Activated CD4-positive, CD25-positive, alpha-beta regulatory T cell treated with anti-CD3 and anti-CD28 coated beads, Interleukin-2, amount 50 U/mL, for 16 hours (primary cell): ENCODE measurements around the gene CCDC112.

Source experiments
- DNase-seq: peaks from one replicate; pipeline ENCODE4 v3.0.0-alpha.2; 2020; ENCODE audit warnings: low read depth, low spot score

CCDC112 gene

DNA sequence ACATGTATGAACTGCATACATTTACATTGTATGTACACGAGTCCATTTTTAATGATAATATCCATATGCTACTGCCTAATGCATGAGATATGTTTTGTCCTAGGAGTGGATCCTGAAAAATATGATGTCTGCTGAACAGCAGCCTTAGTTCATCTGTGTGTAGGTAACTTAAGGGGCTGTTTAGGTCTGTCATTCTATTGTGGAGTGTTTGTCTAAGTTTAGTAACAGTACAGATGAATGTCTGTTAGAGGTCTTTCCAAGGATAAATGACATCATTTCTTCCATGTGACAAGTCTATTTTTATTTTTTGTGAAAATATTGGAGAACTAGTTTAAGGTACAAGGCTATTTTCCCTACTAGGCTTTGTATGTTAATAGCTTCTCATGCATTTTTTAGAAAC, 22.6 kb upstream of the CCDC112 start:
- no peak for DNase-seq

DNA sequence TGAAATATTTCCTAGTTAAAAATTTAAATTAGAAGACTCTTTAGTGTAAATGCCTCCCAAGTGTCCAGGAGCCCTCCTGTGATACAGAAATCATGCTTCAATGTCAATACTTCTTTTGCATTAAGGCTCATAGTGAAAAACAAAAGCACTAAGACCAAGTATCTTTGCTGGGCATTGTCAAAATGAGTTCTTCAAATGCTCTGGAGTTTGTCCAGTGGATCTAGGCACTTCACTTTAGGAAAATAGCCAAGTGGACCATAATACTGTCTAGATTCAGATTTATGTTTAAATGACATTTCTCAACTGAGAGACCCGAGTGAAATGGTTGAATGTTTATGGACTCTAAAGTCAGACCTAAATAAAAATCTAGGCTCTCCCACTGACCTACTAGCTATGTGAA, 21.3 kb upstream of the CCDC112 start:
- no peak for DNase-seq

DNA sequence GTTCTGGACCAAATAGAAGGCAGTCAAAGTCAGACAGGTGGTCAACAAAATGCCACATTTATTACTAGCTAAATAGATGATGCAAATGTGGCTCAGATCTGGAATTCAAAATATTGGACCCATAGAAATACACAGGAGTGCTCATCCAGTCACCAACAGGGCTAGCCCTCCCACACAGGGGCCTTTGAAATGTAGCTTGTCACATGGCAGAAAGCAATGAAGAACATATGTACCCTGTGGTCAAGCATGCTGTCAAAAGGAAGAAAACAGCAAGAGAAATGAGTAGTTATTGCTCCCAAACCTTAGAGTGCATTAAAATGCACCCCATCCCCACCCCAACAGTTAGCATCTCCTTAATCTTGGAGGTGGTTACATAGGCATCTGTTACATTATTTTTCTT, 20.9 kb upstream of the CCDC112 start:
- no peak for DNase-seq

DNA sequence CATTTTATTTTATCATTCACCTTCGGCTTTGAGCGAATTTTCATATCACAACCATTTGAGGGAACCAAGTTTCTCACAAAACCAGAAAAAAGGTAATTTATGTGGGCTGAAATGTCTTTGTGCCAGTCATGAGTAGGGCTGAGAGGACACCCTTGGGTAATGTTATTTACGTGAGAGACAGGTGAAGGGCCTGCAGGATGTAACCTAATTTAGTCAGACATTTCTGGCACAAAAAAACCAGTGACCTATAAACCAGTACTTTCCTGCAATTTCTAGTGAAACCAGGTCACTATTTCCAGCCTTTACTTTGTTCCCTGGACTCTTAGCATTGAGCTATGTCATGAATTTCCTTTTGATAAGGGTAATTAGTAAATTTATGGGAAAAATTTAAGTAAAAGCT, 17.2 kb upstream of the CCDC112 start:
- DNase-seq, result no peak

DNA sequence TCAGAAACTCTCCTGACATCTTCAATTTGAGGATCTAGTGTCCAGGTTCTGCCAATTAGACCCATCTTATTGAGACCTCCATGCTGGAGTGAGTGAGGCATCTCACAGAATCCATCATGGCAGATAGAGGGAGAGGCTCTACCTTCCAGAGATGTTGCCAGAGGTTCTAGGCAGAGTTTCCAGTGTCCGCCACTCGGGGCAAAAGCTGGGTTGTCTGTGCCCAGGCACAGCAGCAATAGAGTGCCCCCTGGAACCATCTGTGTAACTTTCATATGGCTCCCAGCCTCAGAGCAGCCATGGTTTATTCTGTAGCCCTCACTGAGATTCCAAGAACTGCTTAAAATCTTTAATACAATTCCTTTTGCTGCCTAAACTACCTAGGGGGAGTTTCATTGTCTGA, 16.6 kb upstream of the CCDC112 start:
- no peak for DNase-seq

DNA sequence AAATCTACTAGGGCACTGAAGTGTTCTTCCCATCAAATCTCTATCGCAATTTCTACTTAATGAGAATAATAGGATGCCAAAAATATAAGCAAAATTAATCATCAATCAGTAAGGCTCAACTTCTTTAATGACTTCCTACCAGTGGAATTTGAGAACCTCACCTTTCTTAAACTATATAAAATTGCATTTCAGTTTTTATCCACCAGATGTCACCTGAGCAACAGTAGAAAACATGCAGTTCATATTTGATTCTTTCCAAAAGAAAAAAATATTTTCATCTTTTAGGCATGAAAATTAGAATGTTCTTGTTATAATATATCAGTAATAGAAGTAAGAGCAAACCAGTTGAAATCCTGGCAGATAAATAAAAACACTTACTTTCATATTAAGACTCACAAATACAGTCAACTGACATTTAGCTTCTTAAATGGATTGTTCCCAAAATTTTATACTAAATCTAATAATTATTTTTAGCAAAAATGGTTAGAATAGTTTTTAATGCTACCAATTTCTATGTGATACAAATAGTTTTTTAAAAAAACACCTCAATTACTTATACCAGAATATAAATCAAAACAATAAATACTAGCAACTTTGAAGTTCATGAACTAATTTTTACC, 13.4 kb upstream of the CCDC112 start:
- DNase-seq, result no peak

DNA sequence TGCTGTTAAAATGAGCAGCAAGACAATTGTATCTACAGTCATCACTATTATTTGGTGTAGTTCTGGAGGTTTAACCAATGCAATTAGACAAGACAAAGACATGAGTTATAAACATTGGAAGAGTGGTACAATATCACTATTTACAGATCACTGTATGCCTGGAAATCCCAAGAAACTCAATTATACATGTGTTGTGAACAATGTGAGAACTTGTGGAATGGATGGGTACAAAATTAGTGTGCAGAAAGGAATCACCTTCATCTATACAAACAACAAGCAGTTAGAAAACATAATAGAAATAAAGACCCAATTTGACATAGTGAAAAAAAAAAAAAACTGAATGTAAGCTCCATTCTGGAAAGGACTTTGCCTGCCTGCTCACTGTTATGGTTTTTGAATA, 12.4 kb upstream of the CCDC112 start:
- DNase-seq, result no peak

DNA sequence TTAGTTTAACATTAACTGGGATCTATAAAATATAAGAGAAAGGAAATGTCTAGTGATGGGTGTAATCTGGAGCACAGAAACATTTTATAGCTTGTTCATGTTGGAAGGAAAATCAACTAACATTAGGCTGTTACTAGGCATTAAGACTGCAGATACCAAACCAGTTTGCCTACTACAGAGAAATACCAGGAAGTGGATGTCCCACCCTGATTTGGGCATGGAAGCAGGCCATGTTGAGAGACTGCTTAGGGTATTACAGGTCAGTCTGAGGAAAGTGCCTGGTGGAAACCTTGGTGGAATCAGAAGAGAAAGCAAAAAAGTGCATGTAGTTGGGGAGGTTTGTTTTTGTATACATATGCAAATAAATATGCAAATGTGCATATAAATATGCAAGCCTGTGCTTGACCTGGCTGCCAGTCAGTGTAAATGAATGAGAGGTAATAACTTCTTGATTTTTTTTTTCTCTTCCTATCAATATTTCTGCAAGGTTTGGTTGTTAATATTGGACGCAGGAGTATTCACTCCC, 9.6 kb upstream of the CCDC112 start:
- no peak for DNase-seq

DNA sequence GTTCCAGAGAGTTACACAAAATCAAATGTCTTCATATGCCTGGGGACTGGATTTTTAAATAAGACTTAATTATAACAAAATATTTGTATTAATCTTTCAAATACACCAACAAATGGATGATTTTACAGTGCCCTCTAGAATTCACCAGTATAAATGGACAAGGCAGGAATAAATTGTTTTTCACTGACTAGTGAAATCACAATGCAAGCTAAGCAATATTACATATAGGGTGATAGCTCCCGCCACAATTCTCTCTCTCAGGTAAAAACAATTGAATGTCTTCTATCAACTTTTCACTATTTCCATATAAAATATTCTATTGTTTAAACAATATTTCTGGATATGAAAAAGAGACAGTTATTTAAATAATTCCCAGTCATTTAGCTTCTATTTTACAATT, 8.0 kb upstream of the CCDC112 start:
- DNase-seq, result no peak

DNA sequence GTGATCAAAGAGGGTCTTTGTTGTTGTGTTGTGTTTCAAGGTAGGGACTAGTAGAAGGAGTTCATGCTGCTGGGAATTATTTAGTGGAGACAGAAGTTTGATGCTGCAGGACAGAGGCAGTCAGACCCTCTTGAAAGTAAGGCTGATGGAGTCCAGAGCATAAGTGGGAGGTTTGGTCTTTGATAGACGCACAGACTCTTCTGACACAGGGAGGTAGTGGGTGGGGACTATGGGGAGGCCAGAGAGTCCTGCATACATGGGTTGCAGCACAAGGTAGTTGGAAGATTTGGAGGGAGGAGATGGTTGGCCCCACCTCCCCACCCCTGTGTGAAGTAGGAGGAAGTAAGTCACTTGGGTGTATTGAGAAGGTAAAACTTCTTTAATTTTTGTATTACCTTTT, 2.4 kb upstream of the CCDC112 start:
- DNase-seq, result no peak

DNA sequence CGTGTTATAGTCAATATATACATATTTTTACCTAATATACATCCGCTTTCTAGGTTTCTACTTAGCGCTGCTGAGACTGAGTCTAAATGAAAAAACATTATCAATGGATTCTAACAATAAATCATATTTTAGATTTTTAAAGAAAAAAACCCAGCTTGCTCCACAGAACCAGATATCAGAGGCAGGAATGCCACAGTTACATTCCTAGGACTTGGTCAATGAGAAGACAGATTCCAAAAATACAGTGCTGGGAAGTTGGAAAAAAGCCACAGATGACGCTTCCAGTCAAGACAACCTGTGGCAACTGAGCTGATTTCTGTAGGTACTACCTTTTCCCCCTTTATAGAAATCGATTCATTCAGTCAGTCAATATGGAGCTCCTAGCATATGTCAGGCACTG, 577 bp upstream of the CCDC112 start:
- no peak for DNase-seq

DNA sequence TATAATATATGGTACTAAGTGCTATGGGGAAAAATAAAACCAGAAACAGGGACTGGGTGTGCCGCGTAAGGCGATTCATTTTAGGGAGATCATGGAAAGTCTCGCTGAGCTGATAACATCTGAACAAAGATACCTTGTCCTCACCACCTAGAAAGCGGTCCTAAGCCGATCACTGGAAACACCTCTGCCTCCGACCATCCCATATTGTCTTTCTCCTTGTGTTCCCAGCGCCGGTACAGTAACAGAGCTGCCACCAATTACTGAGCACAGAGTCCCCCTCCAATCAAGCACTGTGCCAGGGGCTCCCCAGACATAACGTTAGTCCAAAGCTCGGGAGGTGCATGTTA, 704 bp downstream of the CCDC112 start:
- no peak for DNase-seq

DNA sequence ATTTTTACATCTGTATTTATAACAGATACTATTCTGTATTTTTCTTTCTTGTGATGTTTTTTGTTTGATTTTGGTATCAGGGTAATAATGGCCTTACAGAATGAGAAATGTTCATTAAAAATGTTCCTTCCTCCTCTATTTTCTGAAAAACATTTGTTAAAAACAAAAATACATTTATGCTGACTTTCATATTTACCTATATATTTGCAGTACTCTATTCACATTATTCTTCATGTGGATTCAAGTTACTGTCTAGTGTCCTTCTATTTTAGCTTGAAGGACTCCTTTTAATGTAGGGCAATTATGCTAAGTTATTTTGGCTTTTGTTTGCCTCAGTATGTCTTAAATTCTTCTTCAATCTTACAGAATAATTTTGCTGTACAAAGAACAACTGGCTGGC, 5.1 kb downstream of the CCDC112 start:
- DNase-seq, result no peak

DNA sequence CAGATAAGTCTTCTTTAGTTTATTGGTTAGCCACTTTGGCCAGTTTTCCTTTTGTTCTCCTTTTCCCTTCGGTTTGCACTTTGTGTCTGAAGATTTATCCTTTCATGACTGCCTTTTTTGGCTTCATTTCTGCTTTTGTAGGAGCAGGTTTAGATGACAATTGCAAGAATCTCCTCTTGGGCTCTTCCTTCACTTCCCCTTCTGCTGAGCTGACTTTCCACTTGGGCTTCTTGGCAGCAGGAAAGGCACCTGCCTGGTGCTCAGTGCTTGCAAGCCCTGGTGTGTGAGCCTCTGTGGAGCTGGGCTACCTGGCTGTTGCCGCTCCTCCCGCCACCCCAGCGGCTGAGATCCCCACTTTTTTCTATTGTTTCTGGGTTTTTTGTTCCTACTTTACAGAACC, 7.3 kb downstream of the CCDC112 start:
- DNase-seq, result no peak

DNA sequence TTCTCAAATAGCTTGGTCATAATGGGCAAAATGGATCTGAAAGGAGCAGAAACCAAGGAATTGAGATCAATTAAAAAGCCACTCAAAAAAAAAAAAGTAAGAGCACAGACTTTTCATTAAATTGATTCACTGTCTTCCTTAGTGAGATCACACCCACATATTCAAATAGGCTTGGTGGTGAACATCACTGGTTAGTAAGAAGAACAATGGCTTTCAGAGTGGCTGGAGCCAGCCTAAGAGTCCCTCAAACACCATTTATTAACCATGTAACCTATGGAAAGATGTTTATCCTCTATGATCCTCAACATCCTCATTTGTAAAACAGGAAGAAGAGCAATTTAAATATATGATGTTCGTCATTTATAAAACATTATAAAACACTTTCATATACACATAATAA, 12.4 kb downstream of the CCDC112 start:
- DNase-seq, result no peak

DNA sequence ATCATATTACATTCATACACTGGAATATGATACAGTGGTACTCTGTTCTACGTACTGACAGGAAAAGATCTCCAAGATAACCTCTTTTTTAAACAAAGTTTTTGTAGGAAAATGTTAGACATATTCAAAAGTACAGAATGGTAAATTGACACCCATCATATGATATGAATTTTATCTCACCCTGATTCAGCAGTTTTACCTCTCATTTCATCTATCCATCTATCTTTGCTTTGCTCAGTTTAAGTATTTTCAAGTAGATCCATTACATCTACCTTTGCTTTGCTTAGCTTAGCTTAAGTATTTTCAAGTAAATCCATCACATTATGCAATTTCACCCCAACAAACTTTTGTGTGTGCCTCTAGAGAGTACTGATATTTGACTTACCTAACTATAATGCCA, 14.3 kb downstream of the CCDC112 start:
- no peak for DNase-seq

DNA sequence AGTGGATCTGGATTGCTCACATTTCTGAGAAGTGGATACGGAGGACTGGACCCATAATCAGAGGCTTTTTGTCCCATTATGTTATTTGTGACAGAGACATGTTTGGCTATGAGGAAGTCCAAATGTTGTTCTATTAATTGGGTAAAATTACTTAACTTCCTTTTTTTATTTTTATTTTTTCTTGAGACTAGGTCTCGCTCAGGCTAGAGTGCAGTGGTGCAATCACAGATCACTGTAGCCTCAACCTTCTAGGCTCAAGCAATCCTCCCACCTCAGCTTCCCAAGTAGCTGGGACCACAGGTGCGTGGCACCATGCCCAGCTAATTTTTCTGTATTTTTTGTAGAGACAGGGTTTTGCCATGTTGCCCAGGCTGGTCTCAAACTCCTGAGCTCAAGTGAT, 21.9 kb downstream of the CCDC112 start:
- no peak for DNase-seq

DNA sequence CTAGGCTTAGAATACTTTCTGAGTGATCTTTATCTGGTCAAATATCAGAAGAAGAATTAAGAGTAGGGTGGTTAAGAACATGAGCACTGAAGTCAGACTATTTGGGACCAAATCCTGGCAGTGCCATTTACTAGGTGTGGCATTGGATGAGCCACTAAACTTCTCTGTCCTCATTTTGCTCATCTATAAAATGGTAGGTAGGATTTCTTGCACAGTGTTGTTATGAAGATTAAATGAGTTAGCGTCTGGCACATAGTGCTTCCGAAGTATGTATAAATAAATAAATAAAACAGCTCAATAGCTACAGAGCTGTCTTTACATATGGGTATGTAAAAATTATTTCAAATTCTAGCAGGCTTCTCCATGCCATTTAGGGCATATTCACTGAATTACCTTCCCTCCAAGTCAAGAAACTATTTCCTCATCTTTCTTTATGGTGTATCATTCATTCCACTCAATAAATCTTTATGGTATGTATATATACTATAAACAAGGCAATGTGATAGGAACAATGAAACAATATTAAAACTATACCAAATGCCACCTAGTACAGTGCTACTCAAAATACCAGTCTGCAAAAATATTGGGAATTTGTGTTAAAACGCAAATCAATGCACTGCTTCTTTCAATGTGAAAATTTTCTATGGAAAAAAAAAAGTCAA, 24.0 kb downstream of the CCDC112 start:
- no peak for DNase-seq

DNA sequence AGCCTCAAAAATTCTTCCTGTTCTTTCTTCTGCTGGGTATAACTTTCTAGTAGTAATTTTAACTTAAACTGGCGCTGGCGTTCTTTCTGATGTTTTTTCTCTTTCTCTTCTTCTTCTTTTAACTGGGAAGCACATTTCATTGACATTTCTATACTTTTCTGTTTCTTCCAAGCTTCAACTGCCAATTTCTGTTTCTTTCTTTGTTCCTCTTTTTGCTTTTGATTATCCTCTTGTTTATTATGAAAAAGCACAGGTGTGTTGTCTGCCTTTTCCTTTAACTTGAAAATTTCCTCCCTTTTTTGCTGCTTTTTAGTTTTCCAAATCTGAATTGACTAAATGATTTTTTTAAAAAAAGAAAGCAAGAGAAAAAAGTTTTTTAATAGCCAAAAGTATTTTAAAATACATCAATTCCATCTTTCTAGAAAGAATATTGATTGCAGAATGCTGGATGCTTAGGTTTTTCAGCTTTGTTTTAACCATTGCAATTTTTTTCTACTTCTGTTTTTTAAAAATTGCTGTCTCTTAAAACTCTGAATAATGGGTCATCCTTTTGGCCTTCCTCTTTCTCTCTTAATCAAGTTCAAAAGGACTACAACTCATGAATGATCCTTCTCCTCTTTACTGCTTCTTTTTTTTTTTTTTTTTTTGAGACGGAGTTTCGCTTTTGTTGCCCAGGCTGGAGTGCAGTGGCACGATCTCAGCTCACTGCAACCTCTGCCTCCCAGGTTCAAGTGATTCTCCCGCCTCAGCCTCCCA, 25.0 kb downstream of the CCDC112 start:
- DNase-seq, result no peak

DNA sequence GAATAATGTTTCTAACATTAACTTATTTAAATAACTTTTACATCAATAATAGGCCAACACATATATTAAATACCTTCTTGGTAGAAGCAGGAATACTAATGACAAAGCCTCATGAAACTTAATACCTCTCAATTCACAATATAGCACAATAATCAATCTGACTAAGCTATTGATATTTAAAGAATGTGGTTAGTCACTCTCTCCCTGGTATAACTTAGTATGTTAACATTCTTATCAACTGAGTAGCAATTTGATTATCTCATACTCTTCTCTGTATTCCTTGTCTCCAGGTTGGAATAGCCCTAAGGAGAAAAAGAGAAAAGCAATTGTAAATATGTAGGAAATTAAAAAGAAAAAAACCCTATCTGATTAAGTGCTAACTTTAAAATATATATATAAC, 28.8 kb downstream of the CCDC112 start:
- DNase-seq, result no peak

DNA sequence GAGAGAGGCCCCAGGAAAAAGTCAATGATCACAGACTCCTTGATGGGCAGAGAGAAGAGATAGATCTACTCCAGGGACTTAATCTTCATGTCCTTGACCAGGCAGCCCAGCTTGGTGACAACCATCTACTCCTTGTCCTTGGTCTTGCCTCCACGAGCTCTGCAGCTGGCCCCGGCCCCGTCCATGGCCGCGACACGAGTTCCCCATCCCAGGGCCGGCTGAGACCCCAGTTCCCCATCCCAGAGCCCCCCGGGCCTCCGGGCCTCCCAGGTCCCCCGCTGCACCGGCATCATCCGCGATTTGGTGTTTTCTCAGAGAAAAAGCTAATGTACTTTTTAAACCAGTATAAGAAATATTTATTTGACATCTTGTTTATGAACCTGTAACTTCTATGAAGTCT, 31.2 kb downstream of the CCDC112 start:
- no peak for DNase-seq

DNA sequence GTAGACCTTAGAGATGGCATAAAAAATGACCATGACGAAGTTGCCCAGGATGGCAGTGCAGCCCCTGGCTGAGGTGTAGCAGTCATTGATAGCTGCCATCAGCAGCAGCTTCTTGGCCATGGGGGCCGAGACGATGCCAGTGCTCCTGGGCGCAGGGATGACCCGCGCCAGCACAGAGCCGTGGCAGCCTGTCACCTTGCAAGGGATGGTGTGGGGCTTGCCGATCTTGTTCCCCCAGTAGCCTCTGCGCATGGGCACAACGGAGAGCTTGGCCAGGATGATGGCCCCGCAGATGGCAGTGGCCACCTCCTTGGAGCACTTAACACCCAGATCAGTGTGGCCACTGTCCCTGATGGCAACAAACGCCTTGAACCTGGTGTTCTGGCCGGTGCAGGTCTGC, 31.7 kb downstream of the CCDC112 start:
- DNase-seq, result no peak

DNA sequence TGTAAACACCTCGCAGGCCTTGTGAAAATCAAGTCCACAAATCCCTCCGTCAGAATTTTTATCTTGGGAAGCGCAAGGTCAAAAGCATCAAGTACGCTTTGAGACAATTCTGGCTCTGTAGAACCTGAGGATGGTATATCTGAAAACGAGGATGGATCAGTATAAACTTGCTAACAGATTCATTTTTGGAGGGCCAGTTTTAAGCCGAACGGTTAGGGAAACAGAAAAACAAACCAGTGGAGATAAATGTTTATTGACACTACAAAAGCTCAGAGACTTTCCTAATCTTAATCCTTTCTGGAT, 33.4 kb downstream of the CCDC112 start:
- DNase-seq, result no peak
